ENCODE measurements around the gene TGFB2.
A peak's percentile ranks its signal among the peaks of the same experiment; 100 is the strongest.

TGFB2 gene

GRCh38 chr1:218347336-218347722 lies 2.2 kb downstream of the TGFB2 start:
- H3K27me3 Mint-ChIP-seq, result peaks cover 22% of the 10 kb centered on the region
- no peak for DNase-seq
- peaks cover 25% of the 10 kb centered on the region for H3K4me1 Mint-ChIP-seq
- CTCF ChIA-PET, result no interaction called here
- no peaks in the 10 kb centered on the region for H3K9me3 Mint-ChIP-seq
- no peak overlapping the region for H3K27ac Mint-ChIP-seq
- no peaks in the 10 kb centered on the region for H3K36me3 Mint-ChIP-seq
- peak overlapping the region; percentile 7 for H3K4me3 Mint-ChIP-seq

DNA sequence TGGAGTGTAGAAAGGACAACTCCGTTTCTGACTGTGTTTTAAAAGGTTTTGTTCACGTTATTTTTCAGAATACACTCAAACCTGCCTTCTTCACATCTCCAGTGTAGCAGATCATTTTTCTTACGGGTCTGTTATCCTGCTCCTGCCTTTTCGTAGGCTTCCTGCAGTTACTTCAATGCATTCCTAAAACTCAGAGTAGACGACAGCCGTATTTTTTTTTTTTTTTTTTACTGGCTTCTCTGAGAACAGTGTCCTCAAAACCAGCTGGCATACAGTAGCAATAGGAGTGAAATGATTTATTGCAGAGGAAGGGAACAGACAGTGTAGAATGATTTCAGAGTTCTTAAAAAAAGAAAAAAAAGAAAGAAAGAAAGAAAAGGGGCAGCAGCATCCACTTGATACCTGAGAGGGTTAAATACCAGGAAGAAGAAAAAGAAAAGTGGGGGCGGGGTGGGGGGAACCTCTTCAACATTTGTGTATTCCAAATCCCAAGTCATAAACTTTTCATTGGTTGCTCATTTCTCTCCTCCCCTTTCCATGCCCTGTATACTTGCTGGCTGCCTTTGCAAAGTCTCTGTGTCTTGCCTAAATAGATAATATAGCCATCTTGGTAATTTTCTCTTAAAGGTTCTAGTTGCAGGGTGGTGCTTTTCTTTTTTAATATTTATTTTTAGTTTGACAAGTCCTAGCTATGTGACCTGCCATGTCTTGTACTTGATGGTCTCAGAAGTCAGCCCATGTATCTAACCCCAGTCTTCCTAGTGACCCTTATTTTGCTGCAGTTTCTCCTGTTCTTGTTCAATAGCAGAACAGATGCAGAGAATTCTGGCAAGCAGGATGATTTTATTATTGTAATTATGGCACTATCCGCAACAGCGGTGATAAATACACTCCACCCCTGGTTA lies 2.8 kb downstream of the TGFB2 start:
- no peak overlapping the region for H3K4me3 Mint-ChIP-seq
- H3K36me3 Mint-ChIP-seq, result no peaks in the 10 kb centered on the region
- H3K9me3 Mint-ChIP-seq, result no peaks in the 10 kb centered on the region
- H3K27me3 Mint-ChIP-seq, result peaks cover 23% of the 10 kb centered on the region
- H3K27ac Mint-ChIP-seq, result no peak overlapping the region
- no peak for DNase-seq
- CTCF ChIA-PET, result no interaction called here
- H3K4me1 Mint-ChIP-seq, result peaks cover 25% of the 10 kb centered on the region

GRCh38 chr1:218348628-218349071 lies 3.5 kb downstream of the TGFB2 start:
- H3K4me3 Mint-ChIP-seq, result no peak overlapping the region

GRCh38 chr1:218349348-218350034 lies 4.4 kb downstream of the TGFB2 start:
- Mint-ChIP-seq H3K4me3 (no peak overlapping the region), H3K27me3 (peaks cover 27% of the 10 kb centered on the region), H3K9me3 (no peaks in the 10 kb centered on the region), H3K4me1 (peaks cover 25% of the 10 kb centered on the region), H3K27ac (no peak overlapping the region), H3K36me3 (no peaks in the 10 kb centered on the region)
- CTCF ChIA-PET, result no interaction called here
- no peak for DNase-seq

More at GRCh38 chr1:218348628-218349071, 3.5 kb downstream of the TGFB2 start:
- no peak for DNase-seq
- Mint-ChIP-seq H3K36me3 (no peaks in the 10 kb centered on the region), H3K27me3 (peaks cover 27% of the 10 kb centered on the region), H3K4me1 (peaks cover 25% of the 10 kb centered on the region), H3K27ac (no peak overlapping the region), H3K9me3 (no peaks in the 10 kb centered on the region)
- CTCF ChIA-PET, result no interaction called here

DNA sequence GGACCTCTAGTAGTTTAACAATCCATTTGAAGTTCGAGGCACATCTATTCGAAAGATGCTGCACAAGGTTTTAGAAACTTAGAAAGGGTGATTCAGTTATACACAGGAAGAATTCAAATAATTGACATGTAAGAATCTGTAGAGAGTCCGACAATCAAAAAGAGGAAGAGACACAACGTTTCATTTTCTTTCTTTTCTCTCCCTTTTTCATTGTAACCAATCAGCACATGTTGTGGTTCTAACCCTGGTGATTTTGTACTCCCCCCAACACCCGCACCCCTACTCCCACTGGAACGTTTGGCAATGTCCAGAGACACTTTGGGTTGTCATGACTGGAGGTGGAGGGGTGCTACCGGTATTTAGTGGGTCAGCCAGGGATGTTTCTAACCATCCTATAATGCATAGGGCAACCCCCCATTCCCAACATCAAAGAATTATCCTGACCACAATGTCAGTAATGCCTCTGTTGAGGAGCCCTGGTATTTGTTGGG lies 4.9 kb downstream of the TGFB2 start:
- peaks cover 25% of the 10 kb centered on the region for H3K4me1 Mint-ChIP-seq
- no peaks in the 10 kb centered on the region for H3K36me3 Mint-ChIP-seq
- peaks cover 27% of the 10 kb centered on the region for H3K27me3 Mint-ChIP-seq
- CTCF ChIA-PET, result no interaction called here
- no peak for DNase-seq
- no peak overlapping the region for H3K4me3 Mint-ChIP-seq
- no peaks in the 10 kb centered on the region for H3K9me3 Mint-ChIP-seq
- H3K27ac Mint-ChIP-seq, result no peak overlapping the region

GRCh38 chr1:218350801-218351266 lies 5.7 kb downstream of the TGFB2 start:
- Mint-ChIP-seq H3K27ac (no peak overlapping the region), H3K27me3 (peaks cover 27% of the 10 kb centered on the region), H3K4me1 (peaks cover 25% of the 10 kb centered on the region), H3K9me3 (no peaks in the 10 kb centered on the region), H3K36me3 (no peaks in the 10 kb centered on the region), H3K4me3 (peak overlapping the region; percentile 42)
- no peak for DNase-seq
- CTCF ChIA-PET, result no interaction called here

DNA sequence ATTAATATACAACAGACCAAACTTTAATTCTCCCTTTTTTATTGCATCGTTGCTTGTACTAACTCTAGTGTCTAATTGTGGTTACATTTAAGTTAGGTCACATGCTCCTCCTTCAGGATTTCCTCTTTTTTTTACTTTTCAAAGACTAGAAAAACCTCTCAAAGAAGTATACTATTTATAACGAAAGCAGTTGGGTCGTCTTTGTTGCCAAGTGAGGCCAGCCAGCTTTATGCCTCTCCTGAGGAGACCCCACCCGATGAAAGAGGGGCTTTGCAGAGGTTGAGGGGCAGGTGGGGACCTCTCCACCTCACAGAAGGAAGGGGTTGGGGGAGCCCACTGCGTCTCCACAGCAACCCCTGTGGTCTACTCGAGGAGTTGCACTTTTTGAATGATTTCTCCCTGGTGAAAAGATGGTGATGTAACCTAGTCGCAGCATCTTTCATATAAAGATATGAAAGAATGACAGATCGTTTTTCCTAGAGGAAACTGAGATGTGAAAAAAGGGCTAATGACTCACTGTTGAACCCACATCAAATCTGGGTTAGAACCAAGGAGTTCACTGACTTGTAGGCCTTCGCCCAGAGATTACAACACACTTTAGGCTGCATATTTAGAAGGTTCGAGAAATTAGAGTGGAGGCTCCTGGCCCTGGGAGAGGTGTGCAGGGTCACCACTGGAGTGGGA lies 6.4 kb downstream of the TGFB2 start:
- H3K36me3 Mint-ChIP-seq, result no peaks in the 10 kb centered on the region
- H3K4me1 Mint-ChIP-seq, result peaks cover 19% of the 10 kb centered on the region
- CTCF ChIA-PET, result no interaction called here
- peaks cover 27% of the 10 kb centered on the region for H3K27me3 Mint-ChIP-seq
- no peak overlapping the region for H3K27ac Mint-ChIP-seq
- no peaks in the 10 kb centered on the region for H3K9me3 Mint-ChIP-seq
- H3K4me3 Mint-ChIP-seq, result peak overlapping the region; percentile 42
- DNase-seq, result peak; percentile 27

GRCh38 chr1:218352075-218352438 lies 6.9 kb downstream of the TGFB2 start:
- no peaks in the 10 kb centered on the region for H3K9me3 Mint-ChIP-seq
- H3K4me3 Mint-ChIP-seq, result no peak overlapping the region
- H3K4me1 Mint-ChIP-seq, result peaks cover 13% of the 10 kb centered on the region
- CTCF ChIA-PET, result no interaction called here
- no peak overlapping the region for H3K27ac Mint-ChIP-seq
- peaks cover 27% of the 10 kb centered on the region for H3K27me3 Mint-ChIP-seq
- H3K36me3 Mint-ChIP-seq, result no peaks in the 10 kb centered on the region
- DNase-seq, result no peak

- Mint-ChIP-seq H3K27ac (no peak overlapping the region), H3K4me3 (no peak overlapping the region), H3K36me3 (no peaks in the 10 kb centered on the region), H3K4me1 (peaks cover 8% of the 10 kb centered on the region), H3K9me3 (no peaks in the 10 kb centered on the region), H3K27me3 (peaks cover 29% of the 10 kb centered on the region)
- CTCF ChIA-PET, result no interaction called here
- no peak for DNase-seq
Measured at GRCh38 chr1:218353656-218354055, 8.5 kb downstream of the TGFB2 start.

DNA sequence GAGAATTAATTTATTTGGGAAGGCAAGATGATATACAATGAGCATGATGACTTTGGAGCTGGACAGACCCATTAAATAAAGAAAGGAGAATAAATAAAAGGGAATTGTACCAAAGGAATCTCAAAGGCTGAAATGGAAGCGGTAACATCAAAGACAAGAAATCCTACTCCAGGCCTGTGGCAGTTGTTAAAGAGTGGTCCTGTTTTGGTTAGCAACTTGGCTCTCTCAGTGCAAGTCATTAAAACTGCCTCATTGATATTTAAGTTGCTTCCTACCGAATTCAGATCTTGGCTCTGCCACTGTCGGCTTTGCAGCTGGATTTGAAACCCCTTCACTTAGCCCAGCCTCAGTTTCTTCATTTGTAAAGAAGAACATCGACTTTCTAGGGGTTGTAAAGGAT lies 10.1 kb downstream of the TGFB2 start:
- H3K36me3 Mint-ChIP-seq, result no peaks in the 10 kb centered on the region
- H3K9me3 Mint-ChIP-seq, result no peaks in the 10 kb centered on the region
- DNase-seq, result no peak
- H3K4me3 Mint-ChIP-seq, result no peak overlapping the region
- peaks cover 21% of the 10 kb centered on the region for H3K27me3 Mint-ChIP-seq
- CTCF ChIA-PET, result no interaction called here
- no peak overlapping the region for H3K27ac Mint-ChIP-seq
- peaks cover 8% of the 10 kb centered on the region for H3K4me1 Mint-ChIP-seq

GRCh38 chr1:218357211-218357892 lies 12.2 kb downstream of the TGFB2 start:
- DNase-seq, result no peak
- H3K4me1 Mint-ChIP-seq, result no peaks in the 10 kb centered on the region
- no peak overlapping the region for H3K27ac Mint-ChIP-seq
- no peaks in the 10 kb centered on the region for H3K36me3 Mint-ChIP-seq
- H3K27me3 Mint-ChIP-seq, result peaks cover 9% of the 10 kb centered on the region
- CTCF ChIA-PET, result interaction anchor here (1.0 kb wide), 1 partner anchor 19 kb away, joined by 3 read pairs; no protein-coding TSS in a partner anchor
- H3K9me3 Mint-ChIP-seq, result no peaks in the 10 kb centered on the region
- no peak overlapping the region for H3K4me3 Mint-ChIP-seq

- CTCF ChIA-PET, result interaction anchor here (1.0 kb wide), 1 partner anchor 19 kb away, joined by 3 read pairs; no protein-coding TSS in a partner anchor
- Mint-ChIP-seq H3K36me3 (no peaks in the 10 kb centered on the region), H3K27ac (no peak overlapping the region)
Measured at GRCh38 chr1:218357893-218358232, 12.7 kb downstream of the TGFB2 start.

DNA sequence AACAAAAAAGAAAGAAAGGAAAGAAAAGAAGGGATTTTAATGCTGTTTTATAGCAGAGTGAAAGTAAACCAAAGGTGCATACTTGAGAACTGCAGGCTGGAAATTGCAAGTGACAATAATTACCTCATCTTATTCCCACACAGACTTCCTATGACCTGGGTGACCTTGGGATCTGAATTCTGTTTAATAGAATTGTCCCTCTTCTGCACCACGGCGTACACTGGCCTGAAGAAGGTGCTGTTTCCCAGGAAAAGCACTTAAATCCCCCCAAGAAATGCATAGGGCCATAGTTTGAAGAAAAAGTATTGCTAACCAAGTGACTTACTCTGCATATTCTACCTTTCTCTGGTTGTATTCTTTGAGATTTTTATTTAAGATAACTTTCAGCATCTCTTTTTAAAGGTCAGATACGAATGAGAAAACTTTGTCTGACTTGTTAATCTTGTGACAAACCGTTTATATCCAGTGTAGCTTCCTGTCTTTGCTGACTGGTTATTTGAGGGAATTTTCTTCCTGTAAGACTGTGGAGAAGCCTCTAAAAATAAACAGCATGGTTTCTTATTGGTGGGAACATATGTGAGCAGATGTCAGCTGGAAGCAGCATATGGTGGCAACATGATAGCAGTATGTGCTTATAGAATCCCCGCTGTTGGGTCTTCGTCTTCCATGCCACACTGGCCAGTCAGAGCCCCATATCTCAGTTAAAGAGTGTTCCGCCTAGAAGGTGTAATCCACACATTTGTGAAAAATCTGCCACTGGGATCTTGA lies 16.3 kb downstream of the TGFB2 start:
- Mint-ChIP-seq H3K4me1 (no peaks in the 10 kb centered on the region), H3K4me3 (no peak overlapping the region), H3K36me3 (no peaks in the 10 kb centered on the region), H3K27me3 (peaks cover 8% of the 10 kb centered on the region), H3K9me3 (no peaks in the 10 kb centered on the region), H3K27ac (no peak overlapping the region)
- DNase-seq, result no peak
- CTCF ChIA-PET, result no interaction called here

More at GRCh38 chr1:218357893-218358232, 12.7 kb downstream of the TGFB2 start:
- Mint-ChIP-seq H3K9me3 (no peaks in the 10 kb centered on the region), H3K4me3 (no peak overlapping the region), H3K4me1 (no peaks in the 10 kb centered on the region), H3K27me3 (peaks cover 9% of the 10 kb centered on the region)
- no peak for DNase-seq
